Stimulated activated CD4-positive, alpha-beta T cell treated with anti-CD3 and anti-CD28 coated beads, Interleukin-1b, Interleukin-23, amount 100 ng/mL, for 4 hours (primary cell): Measurements from ENCODE around the gene POU2F1.
"Not testable (repeated sequence)": the region's sequence is repeated elsewhere in the genome, so short reads cannot be mapped to it uniquely, and the experiment has no call there.

Source experiments
- DNase-seq, 2 donors: peaks; one replicate each; pipeline ENCODE4 v3.0.0-alpha.2; 2020; ENCODE audit warnings: low read depth in 2 of 2

Gene POU2F1

DNA sequence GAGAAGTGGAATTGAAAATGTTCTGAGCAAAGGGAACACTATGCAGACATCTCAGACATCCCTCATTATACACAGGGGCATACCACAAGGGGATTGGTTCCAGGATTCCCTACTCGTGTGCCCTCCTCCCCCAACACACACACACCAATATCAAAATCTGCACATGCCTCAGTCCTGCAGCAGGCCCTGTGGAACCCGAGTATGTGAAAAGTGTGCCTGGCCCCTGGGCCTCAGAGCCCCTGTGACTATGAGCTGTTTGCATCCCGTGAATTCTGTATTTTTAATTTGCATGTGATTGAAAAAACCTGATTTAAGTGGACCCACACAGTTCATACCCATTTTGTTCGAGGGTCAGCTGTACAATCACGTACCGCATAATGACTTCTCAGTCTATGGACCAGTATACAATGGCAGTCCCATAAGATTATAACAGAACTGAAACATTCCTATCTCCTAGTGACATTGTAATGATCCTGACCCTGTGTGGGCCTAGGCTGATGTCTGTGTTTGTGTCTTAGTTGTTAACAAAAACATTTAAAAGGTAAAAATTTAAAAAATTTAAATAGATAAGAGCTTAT is 11.3 kb downstream of the POU2F1 start:
- DNase-seq = no peak

GRCh38 chr1:167232801-167233200 is 12.1 kb downstream of the POU2F1 start:
- DNase-seq = no peak

DNA sequence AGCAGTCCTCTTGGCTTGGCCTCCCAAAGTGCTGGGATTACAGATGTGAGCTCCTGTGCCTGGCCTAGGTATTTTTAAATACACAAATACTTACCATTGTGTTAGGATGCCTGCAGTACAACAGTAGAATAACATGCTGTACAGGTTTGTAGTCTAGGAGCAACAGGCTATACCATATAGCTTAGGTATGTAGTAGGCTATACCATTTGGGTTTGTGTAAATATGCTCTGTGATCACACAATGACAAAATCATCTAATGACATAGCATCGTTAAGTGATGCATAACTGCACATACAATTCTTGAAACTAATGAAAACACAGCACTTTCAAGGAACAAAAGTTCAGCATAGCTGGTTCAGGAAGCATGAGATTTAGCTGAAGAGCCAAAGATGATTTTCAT is 12.7 kb downstream of the POU2F1 start:
- no peak for DNase-seq

GRCh38 chr1:167237000-167237399 is 16.3 kb downstream of the POU2F1 start:
- DNase-seq = no peak

- no peak for DNase-seq
Observed at GRCh38 chr1:167238713-167239112, 18.0 kb downstream of the POU2F1 start.

GRCh38 chr1:167239257-167239656 is 18.6 kb downstream of the POU2F1 start:
- DNase-seq = no peak

- no peak for DNase-seq
Observed at GRCh38 chr1:167244244-167244643, 23.6 kb downstream of the POU2F1 start.

- DNase-seq = not testable (repeated sequence)
Observed at GRCh38 chr1:167245168-167245567, 24.5 kb downstream of the POU2F1 start.

GRCh38 chr1:167246971-167247370 is 26.3 kb downstream of the POU2F1 start:
- DNase-seq = no peak

DNA sequence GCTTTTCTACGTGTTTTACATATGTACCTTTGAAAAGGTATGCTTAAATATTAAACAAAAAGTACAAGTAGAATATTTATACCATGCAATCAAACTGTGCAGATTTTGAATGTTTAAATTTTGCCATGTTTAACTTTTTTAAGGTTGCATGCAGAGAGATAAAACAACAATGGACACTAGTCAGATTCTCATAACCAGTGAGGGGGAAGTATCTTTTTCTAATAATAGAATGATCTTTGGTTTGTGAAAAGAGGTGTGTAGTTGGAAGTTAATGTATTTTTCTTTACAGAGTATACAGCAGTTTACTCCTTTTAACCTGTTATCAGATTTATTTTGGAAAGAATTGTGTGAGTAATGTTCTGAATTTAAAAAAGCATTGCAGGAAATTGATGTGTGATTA is 27.1 kb downstream of the POU2F1 start:
- no peak for DNase-seq

DNA sequence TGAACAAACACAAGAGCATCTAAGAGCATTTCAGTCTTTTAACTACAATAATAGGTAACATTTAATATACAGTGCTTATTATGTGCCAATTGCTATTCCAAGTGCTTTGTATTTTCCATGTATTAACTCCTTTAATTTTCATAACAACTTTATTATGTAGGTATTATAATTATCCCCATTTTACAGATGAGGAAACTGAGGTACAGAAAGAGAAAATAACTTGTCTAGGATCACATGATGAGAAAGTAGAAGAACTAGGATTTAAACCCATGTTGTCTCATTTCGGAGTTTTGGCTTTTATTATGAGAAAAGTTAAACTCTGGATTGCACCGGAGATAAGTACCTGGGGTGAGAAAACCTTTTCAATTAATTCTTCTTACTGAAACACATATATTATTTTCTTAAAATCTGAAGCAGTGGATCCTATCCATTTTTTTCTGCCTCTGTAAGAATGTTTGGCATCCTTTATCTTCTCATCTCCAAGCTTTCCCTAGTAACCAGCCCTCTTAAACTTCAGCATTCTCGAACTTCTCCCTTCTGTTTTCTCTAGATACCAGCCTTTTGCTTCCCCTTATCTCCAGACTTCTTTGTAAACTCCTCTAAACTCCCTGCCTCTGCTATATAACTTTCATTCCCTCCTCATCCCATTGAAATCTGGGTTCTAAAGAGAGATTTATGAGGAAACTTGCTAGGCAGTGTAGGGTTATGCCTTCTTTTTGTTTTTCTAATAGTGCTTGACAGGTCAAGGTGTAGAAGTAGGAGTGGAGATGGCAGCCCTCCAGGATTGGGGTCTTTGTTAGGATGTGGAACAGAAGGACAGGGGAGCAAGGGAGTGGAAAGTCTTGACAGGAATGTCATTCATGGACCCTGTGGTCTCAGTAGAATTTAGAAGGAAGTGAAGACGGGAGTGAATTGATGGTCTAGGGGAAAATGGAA is 28.3 kb downstream of the POU2F1 start:
- no peak for DNase-seq

GRCh38 chr1:167249702-167250101 is 29.0 kb downstream of the POU2F1 start:
- no peak for DNase-seq

DNA sequence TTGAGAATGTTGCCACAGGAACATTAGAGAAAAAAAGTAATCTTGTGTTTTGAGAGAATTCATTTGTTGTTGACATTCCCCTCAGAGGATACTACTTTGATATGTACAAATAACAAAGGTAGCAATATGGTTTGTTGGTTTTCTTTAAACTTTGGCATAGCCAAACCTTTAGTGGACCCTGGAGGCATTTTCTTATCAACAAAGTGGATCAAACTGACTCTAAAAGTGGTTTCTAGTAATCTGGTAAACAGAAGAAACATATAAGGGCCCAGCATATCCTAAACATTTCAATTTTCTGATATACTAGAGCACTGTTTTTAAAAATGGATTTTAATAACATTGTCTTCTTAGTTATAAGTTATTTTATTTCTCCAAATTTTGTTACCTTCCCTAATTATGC is 29.8 kb downstream of the POU2F1 start:
- no peak for DNase-seq

DNA sequence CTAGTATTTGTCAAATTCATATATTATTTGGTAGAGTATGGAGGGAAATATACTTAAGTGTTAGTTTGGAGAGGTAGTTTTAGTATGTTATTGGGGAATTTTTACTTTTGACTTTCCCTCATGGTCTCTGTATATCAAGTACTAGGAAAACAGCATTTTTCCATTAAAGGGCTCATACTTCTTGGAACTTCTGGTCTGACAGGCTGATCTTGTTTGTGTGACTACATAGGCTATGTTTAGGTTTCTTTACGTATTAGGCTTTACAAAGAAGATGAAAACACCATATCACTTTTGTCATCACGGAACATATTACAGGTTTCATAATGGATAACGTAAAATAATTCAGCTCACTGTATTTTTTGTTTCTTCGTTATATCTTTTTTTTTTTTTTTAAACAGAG is 30.8 kb downstream of the POU2F1 start:
- no peak for DNase-seq

GRCh38 chr1:167252986-167253385 is 32.3 kb downstream of the POU2F1 start:
- DNase-seq = no peak

- DNase-seq = no peak
Observed at GRCh38 chr1:167258858-167259257, 38.2 kb downstream of the POU2F1 start.

GRCh38 chr1:167262836-167263235 is 42.1 kb downstream of the POU2F1 start:
- DNase-seq = no peak

DNA sequence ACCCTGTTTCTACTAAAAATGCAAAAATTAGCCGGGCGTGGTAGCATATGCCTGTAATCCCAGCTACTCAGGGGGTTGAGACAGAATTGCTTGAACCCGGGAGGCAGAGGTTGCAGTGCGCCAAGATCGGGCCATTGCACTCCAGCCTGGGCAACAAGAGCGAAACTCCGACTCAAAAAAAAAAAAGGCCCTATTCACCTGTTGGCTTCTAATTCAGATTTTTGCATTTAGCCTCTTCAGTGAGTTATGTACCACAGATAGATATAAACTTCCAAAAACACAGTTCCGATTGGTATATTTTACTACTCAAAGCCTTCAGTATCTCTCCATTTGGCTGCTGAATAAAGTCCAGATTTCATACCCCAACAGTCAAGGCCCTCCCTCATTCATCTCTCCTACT is 42.7 kb downstream of the POU2F1 start:
- no peak for DNase-seq

DNA sequence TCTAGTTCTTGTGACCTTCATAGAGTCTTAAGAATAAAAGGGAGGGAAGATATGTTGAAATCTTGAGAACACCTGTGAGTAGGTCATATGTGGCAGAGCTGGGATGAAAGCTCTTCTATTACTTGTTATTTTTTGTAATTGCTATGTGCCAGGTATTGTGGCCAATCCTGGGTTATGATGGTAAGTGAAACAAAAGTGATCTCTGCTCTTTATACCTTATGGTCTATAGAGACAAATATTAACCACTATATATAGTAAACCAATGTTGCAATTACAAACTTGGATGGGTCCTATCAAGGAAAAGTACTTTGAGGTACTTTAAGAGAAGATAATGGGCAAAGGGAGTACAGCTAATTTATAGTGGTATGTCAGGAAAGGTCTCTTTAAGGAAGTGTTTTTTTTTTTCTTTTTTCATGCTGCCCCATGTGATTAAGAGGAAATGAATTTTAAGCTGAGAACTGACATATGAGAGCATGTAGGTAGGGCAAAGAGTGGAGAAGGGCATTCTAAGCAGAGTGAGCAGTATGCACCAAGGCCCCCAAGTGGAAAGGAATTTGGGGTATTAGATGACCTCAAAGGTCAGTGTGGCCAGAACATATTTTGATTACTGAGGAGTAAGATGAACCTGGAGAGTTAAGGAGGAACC is 43.3 kb downstream of the POU2F1 start:
- DNase-seq = no peak

- no peak for DNase-seq
Observed at GRCh38 chr1:167266965-167267364, 46.3 kb downstream of the POU2F1 start.

- DNase-seq = no peak
Observed at GRCh38 chr1:167268347-167268787, 47.7 kb downstream of the POU2F1 start.

GRCh38 chr1:167270349-167271092 is 49.8 kb downstream of the POU2F1 start:
- no peak for DNase-seq
